Hematopoietic multipotent progenitor cell treated with erythropoietin and hydrocortisone succinate and interleukin-3 and kit ligand, for 17 days (in vitro differentiated cells): ENCODE data around the gene CNTN2.

ENCODE experiments used
- DNase-seq: peaks from one replicate; pipeline ENCODE4 v3.0.0-alpha.2; 2015; ENCODE audit warnings: low spot score

The CNTN2 gene

GRCh38 chr1:205056956-205057568, 14.1 kb downstream of the CNTN2 start:
- no peak for DNase-seq

- DNase-seq = no peak
These were observed 15.0 kb downstream of the CNTN2 start for GRCh38 chr1:205057808-205058575.

- DNase-seq = no peak
These were observed 15.8 kb downstream of the CNTN2 start for GRCh38 chr1:205058853-205059252.

DNA sequence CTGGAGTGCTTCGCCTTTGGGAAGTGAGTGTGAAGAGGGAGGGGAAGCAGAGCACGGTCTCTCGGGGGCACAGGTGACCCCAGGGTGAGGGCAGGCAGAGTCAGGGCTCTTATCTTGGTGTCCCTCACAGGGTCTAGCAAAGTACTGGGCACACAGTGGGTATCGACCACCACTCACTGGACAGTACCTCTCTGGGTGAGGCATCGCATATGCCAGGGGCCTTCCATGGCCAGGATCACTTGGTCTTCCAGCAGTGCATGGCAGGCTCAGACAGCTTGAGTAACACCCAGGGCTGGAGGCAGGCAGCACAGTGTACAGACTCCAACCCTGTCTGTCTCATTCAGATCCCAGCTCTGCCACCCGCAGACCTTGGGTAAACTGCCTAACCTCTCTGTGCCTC, 16.6 kb downstream of the CNTN2 start:
- no peak for DNase-seq

- no peak for DNase-seq
These were observed 17.7 kb downstream of the CNTN2 start for GRCh38 chr1:205060746-205061145.

DNA sequence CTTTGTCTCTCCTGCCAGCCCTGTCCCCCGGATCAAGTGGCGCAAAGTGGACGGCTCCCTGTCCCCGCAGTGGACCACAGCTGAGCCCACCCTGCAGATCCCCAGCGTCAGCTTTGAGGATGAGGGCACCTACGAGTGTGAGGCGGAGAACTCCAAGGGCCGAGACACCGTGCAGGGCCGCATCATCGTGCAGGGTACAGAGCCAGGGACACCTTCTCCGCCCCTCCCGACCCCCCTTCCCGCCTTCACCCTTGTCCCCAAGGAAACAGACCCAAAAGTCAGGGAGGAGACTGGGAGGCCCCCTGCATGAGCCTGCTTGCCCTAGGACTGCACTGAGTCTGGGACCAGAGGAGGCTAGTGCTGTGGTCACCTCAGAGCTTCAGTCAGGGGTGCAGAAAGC, 18.2 kb downstream of the CNTN2 start:
- no peak for DNase-seq

DNA sequence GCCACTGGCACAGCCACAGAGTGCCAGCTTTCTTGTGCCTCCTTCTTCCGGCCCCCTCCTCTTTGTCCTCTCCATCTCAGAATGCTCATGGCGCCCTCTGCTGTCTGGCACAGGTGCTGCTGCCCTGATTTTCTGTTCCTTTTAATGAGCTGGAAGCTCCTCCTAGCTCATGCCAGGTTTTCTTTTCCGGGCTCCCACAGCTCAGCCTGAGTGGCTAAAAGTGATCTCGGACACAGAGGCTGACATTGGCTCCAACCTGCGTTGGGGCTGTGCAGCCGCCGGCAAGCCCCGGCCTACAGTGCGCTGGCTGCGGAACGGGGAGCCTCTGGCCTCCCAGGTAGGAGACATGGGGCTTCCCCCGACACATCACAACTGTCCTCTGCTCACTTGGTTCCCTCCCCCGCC, 18.7 kb downstream of the CNTN2 start:
- peak; percentile 53 for DNase-seq

- no peak for DNase-seq
These were observed 19.3 kb downstream of the CNTN2 start for GRCh38 chr1:205062319-205062718.

GRCh38 chr1:205062895-205063294, 19.9 kb downstream of the CNTN2 start:
- no peak for DNase-seq

DNA sequence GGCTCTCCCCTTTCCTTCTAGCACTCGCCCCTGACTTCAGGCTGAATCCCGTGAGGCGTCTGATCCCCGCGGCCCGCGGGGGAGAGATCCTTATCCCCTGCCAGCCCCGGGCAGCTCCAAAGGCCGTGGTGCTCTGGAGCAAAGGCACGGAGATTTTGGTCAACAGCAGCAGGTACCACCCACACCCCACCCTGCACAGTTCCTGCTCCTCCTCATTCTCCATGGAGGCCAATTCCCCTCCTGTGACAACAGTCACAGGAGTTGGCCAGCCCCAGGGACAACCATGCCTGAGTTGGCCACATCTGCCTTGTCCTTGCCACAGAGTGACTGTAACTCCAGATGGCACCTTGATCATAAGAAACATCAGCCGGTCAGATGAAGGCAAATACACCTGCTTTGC, 21.3 kb downstream of the CNTN2 start:
- DNase-seq = no peak

- DNase-seq = no peak
These were observed 21.8 kb downstream of the CNTN2 start for GRCh38 chr1:205064741-205065316.

GRCh38 chr1:205065666-205066065, 22.7 kb downstream of the CNTN2 start:
- DNase-seq = no peak

DNA sequence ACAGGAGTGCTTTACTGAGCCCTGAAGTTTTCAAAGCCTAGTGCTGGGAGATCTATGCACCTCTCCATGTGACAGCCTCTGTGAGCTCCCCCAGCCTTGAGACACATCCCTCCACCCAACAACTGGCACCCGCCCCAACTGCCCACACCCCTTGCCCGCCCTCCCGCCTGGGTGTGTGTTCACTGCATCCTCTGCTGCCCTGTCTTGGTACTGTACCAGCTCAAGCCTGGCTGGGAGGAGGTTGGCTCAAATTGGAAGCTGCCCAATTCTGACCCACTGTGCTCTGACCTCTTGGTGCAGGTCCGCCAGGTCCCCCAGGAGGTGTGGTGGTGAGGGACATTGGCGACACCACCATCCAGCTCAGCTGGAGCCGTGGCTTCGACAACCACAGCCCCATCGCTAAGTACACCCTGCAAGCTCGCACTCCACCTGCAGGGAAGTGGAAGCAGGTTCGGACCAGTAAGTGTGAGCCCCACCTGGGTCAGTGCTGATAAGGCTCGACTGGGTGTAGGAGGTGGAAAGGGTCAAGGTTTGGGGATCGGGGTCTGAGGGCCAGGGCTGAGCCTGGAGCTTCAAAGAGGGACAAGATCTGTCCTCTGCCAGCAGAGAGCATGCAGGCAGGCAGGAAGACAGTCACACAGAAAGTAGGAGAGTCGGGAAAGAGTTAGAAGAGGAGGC, 23.3 kb downstream of the CNTN2 start:
- no peak for DNase-seq

- DNase-seq = no peak
These were observed 24.0 kb downstream of the CNTN2 start for GRCh38 chr1:205067031-205067430.

DNA sequence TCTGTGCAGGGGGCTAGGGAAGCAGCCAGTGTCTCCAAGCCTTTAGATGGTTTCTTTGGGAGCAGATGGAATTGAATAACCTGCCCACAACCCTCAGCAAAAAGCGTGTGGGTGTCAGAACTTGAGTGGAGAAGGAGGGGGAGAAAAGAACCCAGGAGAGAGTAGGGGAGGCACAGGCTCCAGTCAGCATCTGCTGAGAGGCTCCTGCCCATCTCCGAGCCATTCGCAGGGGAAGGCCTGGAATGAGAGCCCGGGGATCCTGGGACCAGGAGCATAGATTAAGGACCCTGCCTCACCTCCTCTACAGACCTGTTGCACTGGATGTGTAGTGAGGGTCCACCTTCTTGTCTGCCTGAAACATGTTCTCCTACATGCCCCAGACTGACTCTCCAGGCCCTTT, 25.0 kb downstream of the CNTN2 start:
- DNase-seq = no peak

DNA sequence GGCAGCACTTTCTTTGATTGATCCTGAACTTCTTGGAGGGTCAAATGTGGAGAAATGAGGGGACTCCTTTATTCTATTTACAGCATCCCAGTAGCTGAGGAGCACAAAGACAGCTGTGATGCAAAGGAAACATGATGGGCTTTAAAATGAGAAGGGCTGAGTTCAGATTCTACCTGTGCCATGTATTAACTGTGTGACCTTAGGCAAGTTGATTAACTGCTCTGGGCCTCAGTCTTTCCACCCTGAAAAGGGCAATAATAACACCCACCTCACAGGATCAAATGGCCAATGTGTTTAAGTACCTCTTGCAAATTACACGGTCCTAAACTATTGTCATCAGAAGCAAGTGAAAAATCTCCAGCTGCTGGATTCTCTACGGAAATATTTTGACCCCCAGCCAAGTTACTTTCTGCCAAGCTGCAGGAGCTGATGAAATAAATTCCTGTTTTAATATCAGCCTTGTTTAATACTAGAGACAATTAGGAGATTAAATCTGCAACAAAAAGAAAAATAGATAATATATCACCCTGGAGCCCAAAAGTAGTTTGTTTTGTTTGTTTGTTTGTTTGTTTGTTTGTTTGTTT, 25.5 kb downstream of the CNTN2 start:
- no peak for DNase-seq

DNA sequence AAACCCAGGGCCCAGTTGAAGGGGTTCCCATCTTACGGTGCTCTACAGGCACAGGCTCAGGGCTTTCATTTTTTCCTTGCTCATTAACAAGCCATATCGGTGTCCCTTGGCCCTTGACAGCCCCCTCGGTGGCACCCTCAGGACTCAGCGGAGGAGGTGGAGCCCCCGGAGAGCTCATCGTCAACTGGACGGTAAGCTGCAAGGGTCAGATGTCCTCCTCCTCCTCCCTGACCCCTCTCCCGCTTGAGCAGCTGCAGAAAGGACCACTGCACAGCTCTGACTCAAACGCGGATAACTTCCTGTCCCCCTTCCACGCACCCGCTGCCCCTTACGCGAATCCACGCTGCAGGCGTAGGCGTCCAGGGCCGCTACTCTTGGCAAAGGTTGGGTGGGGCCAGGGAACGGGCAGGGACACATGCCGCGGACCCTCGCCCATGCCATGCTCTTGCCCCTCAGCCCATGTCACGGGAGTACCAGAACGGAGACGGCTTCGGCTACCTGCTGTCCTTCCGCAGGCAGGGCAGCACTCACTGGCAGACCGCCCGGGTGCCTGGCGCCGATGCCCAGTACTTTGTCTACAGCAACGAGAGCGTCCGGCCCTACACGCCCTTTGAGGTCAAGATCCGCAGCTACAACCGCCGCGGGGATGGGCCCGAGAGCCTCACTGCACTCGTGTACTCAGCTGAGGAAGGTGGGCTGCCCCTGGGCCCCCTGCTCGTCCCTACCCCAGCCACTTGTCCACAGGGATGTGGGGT, 26.5 kb downstream of the CNTN2 start:
- no peak for DNase-seq

DNA sequence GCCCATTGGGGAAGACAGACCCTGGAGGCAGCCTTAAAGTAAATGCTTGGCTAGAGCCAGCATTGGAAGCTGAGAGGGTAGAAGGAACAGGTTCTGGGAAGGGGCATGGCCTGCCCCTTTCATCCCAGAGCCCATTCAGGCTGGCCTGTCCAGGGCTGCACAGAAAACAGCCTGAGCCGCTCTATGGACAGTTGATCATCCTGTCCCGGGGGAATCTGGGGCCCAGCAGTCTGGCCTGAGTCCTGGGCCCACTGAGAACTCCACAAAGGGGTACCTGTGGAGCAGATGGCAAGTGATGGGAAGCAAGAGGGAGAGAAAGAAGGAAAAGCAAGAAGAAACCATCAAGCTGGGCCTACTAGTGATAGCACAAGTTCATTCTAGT, 28.0 kb downstream of the CNTN2 start:
- DNase-seq = no peak

DNA sequence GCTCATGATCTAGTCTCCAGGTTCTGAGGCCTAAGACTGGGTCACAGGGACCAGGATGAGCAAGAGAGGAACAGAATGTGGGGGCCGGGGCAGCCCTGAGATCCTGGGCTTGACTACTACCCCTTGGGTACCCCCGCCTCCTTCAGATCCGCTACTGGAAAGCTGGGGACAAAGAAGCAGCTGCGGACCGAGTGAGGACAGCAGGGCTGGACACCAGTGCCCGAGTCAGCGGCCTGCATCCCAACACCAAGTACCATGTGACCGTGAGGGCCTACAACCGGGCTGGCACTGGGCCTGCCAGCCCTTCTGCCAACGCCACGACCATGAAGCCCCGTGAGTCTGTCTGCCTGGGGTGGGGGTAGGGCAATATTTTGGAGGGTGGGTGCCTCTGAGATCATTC, 28.8 kb downstream of the CNTN2 start:
- no peak for DNase-seq

DNA sequence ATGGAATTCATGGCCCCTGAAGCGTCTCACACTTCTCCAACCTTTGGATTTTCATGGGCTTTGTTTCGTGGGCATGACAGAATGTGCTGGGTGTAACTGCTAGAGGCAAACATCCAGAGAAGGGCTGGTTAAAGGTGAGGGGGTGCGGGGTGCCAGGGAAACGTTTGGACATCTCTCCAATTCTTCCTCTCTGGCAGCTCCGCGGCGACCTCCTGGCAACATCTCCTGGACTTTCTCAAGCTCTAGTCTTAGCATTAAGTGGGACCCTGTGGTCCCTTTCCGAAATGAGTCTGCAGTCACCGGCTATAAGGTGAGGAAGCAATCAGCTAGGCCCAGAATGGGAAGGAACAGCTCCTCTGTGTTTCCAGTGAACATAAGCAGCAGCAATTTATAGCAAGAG, 29.3 kb downstream of the CNTN2 start:
- no peak for DNase-seq

DNA sequence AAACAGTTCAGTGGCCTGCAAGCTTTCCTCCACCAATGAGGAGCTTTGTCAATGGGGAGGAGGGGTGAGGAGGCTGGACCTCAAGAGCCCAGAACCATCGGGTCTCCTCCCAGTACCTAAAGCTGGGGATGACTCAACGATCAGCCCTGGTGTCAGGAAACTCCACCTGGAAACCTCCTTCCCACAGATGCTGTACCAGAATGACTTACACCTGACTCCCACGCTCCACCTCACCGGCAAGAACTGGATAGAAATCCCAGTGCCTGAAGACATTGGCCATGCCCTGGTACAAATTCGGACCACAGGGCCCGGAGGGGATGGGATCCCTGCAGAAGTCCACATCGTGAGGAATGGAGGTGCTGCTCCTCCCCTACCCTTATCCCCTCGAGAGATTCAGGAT, 29.9 kb downstream of the CNTN2 start:
- no peak for DNase-seq

- DNase-seq = peak; percentile 15
These were observed 30.5 kb downstream of the CNTN2 start for GRCh38 chr1:205073511-205073910.
